ENCODE results near the gene MXRA8.

GRCh38 chr1:1347026-1347595, 11.2 kb downstream of the MXRA8 start:
- TF ChIP-seq, protein P1, sequence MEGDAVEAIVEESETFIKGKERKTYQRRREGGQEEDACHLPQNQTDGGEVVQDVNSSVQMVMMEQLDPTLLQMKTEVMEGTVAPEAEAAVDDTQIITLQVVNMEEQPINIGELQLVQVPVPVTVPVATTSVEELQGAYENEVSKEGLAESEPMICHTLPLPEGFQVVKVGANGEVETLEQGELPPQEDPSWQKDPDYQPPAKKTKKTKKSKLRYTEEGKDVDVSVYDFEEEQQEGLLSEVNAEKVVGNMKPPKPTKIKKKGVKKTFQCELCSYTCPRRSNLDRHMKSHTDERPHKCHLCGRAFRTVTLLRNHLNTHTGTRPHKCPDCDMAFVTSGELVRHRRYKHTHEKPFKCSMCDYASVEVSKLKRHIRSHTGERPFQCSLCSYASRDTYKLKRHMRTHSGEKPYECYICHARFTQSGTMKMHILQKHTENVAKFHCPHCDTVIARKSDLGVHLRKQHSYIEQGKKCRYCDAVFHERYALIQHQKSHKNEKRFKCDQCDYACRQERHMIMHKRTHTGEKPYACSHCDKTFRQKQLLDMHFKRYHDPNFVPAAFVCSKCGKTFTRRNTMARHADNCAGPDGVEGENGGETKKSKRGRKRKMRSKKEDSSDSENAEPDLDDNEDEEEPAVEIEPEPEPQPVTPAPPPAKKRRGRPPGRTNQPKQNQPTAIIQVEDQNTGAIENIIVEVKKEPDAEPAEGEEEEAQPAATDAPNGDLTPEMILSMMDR (IDR thresholded peaks at IDR 0.05) = no peak
- TF ChIP-seq POLR2A (IDR thresholded peaks at IDR 0.05) (no peak), EP300 (IDR thresholded peaks at IDR 0.05) (no peak)

Measured in ovary (tissue), 3 donors.